HG03457 (cell line): ENCODE measurements around the gene SRGAP2C.
"Not testable (repeated sequence)": the region's sequence is repeated elsewhere in the genome, so short reads cannot be mapped to it uniquely, and the experiment has no call there.

Experiments used
- ATAC-seq: cut with Tn5 transposase; IDR thresholded peaks from one replicate; pipeline ENCODE4 v1.9.1; 2021; ENCODE audit warnings: moderate number of reproducible peaks; ENCODE audit not compliant: unreplicated experiment

SRGAP2C gene

DNA sequence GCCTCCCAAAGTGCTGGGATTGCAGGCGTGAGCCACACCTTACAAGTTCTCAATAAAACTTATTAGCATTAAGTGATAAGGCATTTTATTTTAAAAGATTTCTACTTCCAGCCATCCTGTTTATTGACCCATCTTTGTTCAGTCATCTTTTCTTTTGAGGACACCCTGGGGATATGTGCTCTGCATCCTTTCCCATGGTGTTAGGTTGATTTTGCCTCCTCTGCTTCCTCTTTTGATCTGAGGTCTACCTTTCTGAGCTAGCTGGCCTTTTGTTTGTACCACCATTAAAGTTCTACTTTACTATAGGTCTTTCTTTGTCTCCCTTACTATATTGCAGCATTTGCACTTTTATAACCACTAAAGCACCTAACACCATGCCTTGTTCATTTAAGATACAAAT, 136.9 kb downstream of the SRGAP2C start:
- ATAC-seq = not testable (repeated sequence)

DNA sequence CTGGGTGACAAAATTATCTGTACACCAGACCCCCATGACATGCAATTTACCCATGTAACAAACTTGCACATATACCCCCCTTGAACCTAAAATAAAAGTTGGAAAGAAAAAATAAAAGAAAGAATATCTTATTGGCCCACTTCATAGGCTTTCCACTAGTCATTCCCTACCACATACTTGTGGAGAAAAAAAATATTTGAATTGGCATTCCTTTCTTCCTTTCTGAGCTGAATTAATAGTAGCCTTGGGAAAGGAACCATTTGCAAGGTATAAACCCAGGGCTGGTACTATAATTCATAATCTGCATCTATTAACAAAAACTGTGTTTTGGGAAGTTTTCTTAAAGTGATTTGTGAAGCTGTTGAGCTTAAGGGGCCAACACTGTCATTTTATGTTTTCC, 140.0 kb downstream of the SRGAP2C start:
- ATAC-seq = not testable (repeated sequence)

DNA sequence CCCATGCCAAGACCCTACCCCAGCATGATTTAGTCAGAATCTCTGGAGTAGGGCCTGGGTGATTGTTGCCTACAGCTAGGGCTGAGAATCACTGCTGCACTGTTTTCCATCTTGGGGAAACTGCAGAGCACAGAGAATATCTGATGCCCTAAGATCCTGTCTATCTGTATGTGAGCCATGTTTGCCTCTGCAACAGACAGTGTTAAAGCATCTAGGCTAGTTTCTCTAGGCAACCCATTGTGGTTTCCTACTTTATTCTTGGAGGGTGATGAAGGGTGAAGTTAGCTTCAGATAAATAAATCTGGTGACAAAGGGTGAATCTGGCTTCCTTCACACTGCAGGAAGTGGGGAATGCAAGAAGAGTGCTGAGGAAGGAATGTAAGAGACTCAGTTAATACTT, 147.4 kb downstream of the SRGAP2C start:
- ATAC-seq = not testable (repeated sequence)

GRCh38 chr1:121332599-121333562, 148.1 kb downstream of the SRGAP2C start:
- ATAC-seq = not testable (repeated sequence)

DNA sequence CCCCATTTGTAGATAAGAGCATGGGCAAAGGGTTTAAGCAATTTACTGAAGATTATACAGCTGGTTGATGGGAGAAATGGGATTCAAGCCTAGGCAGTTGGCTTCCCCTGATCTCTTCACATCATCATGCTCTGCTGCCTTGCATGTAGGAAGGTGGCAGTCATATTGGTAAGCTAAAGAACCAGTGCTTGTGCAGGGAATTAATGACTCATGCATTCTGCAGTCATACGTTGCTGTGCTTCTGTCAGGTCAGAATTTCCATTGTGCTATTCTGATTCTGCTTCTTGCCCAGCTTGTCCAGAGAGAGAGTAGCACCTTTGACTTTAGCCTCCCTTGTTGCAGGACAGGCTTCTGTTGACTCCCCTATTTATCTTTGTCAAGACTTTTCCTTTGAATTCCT, 153.2 kb downstream of the SRGAP2C start:
- not testable (repeated sequence) for ATAC-seq

GRCh38 chr1:121339611-121340010, 154.8 kb downstream of the SRGAP2C start:
- peak; percentile 82 for ATAC-seq

GRCh38 chr1:121343311-121343906, 158.6 kb downstream of the SRGAP2C start:
- ATAC-seq = not testable (repeated sequence)

- not testable (repeated sequence) for ATAC-seq
Observed at GRCh38 chr1:121344355-121344754, 159.6 kb downstream of the SRGAP2C start.

- not testable (repeated sequence) for ATAC-seq
Observed at GRCh38 chr1:121346654-121347053, 161.9 kb downstream of the SRGAP2C start.

DNA sequence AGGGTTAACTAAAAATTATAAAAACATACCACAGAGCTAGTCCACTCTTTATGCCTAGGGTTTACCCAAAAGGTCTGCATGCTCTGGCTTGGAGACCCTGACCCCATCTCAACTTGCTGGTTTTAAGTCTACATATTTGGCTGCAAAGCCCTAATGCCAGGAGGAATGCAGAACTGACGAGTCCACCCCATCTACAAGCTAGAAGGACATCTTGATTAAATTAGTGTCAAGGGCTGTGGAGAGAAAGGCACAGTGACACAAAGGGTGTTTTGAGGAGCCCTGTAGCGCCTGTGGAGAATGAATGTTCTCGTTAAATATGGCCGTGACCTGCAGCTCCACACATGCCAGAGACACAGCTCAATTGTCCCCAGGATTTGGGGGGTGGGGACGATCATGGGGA, 162.7 kb downstream of the SRGAP2C start:
- not testable (repeated sequence) for ATAC-seq

- ATAC-seq = not testable (repeated sequence)
Observed at GRCh38 chr1:121348115-121348514, 163.3 kb downstream of the SRGAP2C start.

DNA sequence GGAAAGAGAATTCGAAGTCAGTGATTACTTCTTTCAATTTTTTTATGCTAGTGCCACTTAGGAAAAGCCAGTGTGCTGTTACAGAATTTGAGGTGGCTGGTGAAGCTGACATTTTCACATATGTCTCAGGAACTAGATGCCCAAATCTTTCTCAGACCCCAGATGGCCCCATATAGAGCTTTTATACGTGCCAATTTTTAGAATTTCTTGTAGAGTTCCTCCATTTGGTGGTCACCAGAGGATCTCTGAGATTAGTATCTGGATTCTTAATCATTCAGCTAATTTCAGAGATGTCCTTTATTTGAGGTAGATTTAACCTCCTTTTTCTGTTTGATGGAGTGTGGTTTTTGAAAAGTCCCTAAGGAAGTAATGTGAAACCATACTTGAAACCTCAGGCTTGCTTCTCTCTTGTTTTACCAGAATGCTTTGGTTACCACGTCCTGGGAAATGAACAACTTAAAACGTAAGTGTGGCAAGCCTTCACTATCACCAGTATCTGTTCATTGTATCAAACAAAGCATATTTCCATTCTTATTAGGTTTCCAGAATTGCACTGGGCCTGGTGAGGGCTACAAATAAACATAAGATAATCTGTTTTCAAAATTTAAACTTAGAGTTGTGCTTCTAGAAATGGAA, 164.7 kb downstream of the SRGAP2C start:
- not testable (repeated sequence) for ATAC-seq

DNA sequence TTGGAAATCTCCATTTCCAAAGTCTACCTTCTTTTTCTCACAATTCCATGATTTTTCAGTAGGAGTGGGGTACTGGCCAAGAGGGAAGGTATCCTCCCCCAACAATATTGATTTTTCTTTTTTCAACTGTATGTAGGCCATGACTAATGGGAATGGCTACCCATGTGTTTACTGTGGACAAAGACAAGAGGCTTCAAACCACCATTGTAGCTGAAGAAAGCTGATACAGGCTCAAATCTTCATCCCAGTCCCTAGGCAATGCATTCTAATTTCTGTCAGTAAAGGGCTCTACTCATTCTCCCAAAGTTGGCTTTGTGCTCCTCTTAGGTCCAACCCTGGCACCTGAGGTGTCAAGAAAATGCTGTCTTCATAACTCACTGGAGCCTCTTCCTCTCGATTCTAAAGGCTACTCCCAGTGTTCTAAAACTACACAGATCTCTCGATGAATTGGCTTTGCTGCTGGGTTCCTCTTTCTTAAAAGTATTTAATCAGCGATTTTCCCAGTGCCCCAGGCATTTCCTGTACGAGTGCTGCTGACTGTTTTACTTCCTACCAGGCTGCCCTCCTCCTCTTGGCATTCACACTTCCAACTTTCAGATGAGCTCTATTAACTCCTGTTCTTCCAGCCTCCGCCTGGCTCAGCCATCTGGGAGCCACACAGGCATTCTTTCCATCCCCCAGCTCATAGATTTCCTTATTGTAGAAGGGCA, 171.1 kb downstream of the SRGAP2C start:
- ATAC-seq = not testable (repeated sequence)

DNA sequence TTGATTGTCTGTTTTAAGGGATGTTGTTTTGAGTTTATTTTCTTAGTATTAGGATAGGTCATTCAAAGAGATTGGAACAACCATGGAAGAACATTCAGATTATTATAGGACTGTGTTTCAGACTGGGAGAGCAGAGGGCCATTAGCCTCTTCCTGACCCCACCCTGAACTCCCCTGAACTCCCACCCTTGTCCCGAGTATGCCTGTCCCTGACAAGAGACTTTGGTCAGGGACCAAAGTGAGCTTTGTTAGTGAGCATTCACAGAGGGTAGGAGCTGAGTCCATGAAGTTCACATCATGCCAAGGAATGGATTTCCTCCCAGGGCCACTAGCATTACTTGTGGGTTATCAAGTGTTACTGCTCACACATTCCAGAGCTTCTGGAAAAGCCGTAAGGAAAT, 172.0 kb downstream of the SRGAP2C start:
- not testable (repeated sequence) for ATAC-seq

GRCh38 chr1:121360531-121360930, 175.8 kb downstream of the SRGAP2C start:
- ATAC-seq = not testable (repeated sequence)

DNA sequence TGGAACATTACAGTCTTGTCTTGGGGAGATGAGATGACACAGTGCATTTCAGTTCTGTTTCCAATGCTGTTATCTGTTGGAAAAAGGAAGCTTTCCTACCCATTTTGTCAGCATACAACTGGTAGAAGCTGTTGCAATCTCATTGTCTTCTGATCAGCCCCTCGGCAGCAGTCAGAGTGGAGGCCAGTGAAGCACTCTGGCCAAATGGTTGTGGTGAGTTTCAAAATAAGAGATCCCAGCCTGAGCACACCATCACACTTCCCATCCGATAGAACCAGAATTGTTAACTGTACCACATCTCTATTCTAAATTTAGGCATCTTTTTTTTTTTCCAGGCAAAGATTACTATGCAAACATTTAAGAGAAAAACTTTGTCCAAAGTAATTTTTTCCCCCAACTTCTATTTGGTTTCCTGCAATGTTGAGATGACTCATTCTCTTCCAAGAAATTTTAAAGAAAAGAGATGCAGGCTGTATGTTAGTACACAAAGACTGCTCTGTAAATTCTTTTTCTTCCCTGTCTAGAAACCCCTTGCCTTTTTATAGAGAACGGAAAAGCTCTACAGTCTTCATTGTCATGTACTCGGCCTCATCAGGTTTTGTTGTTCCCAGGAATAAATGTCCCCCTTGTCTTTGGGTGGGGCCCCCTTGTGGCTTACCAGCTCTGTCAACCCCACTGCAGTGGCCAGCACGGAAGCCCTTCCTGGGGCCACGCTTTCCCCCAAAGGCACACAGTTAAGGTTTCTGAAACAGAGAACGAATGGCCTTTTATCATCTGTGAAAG, 176.9 kb downstream of the SRGAP2C start:
- ATAC-seq = not testable (repeated sequence)

- not testable (repeated sequence) for ATAC-seq
Observed at GRCh38 chr1:121362234-121362883, 177.6 kb downstream of the SRGAP2C start.

GRCh38 chr1:121365316-121365715, 180.5 kb downstream of the SRGAP2C start:
- ATAC-seq = not testable (repeated sequence)

GRCh38 chr1:121365723-121366122, 180.9 kb downstream of the SRGAP2C start:
- not testable (repeated sequence) for ATAC-seq
